ENCODE results near the gene TEX53. TPM values are rescaled to one million over a fixed set of nuclear protein-coding genes. Genes with fewer than 3 reads are reported as not detected.

TEX53 gene
- total RNA-seq, 1 experiment from 2014 or later, result not detected

DNA sequence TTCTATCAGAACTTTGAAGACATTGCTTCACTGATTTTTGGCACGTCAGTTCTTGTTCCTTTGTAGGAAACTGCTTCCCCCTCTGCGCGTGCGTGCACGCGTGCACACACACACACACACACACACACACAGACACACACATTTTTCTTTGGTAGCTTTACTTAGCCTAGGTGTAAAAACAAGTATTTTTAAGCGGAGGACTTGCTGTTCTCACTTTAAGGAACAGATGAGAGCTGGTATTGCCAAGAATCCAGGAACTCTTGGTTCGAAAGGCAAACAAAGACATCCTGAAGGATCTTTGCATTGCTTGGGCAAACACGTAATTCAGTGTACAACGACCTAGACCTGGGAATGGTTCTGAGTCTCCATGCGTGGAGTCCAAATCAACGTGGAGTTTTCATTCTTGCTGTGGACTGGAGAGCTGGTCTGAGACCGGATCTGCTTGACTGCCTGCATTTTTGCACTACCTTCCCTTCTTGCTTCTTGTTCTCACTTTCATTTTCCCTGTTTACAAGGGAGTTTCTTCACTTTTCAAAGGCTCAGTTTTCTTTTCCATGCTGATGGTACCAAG lies 38.3 kb downstream of the TEX53 start:
- DNase-seq (ENCODE audit: low read depth, low spot score), result no peak
- BruUV-seq (replicated peaks), result no TSS peak
- Histone ChIP-seq H3K27me3 (ENCODE audit: insufficient read depth, low read length) (no peaks in the 10 kb centered on the region), H3K9me2 (ENCODE audit: insufficient read depth) (no peaks in the 10 kb centered on the region), H3K4me2 (ENCODE audit: low read length) (no peak overlapping the region), H2AFZ (ENCODE audit: low read depth, low read length, poor library complexity, severe bottlenecking) (no peak overlapping the region), H3K36me3 (ENCODE audit: control insufficient read depth in 1 of 2, insufficient read depth in 2 of 2, low read length in 2 of 2) (no peaks in the 10 kb centered on the region; a peak in 1 of 4 replicates), H3K79me2 (ENCODE audit: insufficient read depth, low read length) (no peaks in the 10 kb centered on the region), H3K9me3 (ENCODE audit: control insufficient read depth in 1 of 2, insufficient read depth in 1 of 2, low read depth in 1 of 2, low read length in 2 of 2) (no peaks in the 10 kb centered on the region), H3K4me3 (replicated peaks in 1 of 2; ENCODE audit: low read depth in 1 of 2, low read length in 2 of 2) (no peak overlapping the region), H4K20me1 (ENCODE audit: insufficient read depth) (no peaks in the 10 kb centered on the region), H3K4me1 (ENCODE audit: control insufficient read depth in 1 of 2, insufficient read depth in 2 of 2, low read length in 2 of 2) (peaks cover 0 to 7% of the 10 kb centered on the region in 2 experiments; a peak in 2 of 4 replicates), H3K9ac (ENCODE audit: low read length) (no peak overlapping the region), H3K27ac (ENCODE audit: low read depth, low read length) (no peak overlapping the region)
- no peak for ATAC-seq
- intact Hi-C loops (cut with micrococcal nuclease), result no loop called here
- RAD21 ChIA-PET (ENCODE audit: low non-redundant PET in 1 of 2, low total read pairs in 2 of 2, uncharacterized antibody in 2 of 2, unreplicated experiment in 2 of 2), result no interaction called here
- TF ChIP-seq, protein P1, sequence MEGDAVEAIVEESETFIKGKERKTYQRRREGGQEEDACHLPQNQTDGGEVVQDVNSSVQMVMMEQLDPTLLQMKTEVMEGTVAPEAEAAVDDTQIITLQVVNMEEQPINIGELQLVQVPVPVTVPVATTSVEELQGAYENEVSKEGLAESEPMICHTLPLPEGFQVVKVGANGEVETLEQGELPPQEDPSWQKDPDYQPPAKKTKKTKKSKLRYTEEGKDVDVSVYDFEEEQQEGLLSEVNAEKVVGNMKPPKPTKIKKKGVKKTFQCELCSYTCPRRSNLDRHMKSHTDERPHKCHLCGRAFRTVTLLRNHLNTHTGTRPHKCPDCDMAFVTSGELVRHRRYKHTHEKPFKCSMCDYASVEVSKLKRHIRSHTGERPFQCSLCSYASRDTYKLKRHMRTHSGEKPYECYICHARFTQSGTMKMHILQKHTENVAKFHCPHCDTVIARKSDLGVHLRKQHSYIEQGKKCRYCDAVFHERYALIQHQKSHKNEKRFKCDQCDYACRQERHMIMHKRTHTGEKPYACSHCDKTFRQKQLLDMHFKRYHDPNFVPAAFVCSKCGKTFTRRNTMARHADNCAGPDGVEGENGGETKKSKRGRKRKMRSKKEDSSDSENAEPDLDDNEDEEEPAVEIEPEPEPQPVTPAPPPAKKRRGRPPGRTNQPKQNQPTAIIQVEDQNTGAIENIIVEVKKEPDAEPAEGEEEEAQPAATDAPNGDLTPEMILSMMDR (IDR thresholded peaks at IDR 0.05 in 2 of 3, conservative IDR thresholded peaks at IDR 0.05 in 1 of 3; ENCODE audit: borderline replicate concordance in 1 of 3, insufficient read depth in 1 of 3, low read depth in 2 of 3, low read length in 2 of 3), result no peak
- POLR2A ChIA-PET, result no interaction called here
- CTCF ChIA-PET, result no interaction called here

DNA sequence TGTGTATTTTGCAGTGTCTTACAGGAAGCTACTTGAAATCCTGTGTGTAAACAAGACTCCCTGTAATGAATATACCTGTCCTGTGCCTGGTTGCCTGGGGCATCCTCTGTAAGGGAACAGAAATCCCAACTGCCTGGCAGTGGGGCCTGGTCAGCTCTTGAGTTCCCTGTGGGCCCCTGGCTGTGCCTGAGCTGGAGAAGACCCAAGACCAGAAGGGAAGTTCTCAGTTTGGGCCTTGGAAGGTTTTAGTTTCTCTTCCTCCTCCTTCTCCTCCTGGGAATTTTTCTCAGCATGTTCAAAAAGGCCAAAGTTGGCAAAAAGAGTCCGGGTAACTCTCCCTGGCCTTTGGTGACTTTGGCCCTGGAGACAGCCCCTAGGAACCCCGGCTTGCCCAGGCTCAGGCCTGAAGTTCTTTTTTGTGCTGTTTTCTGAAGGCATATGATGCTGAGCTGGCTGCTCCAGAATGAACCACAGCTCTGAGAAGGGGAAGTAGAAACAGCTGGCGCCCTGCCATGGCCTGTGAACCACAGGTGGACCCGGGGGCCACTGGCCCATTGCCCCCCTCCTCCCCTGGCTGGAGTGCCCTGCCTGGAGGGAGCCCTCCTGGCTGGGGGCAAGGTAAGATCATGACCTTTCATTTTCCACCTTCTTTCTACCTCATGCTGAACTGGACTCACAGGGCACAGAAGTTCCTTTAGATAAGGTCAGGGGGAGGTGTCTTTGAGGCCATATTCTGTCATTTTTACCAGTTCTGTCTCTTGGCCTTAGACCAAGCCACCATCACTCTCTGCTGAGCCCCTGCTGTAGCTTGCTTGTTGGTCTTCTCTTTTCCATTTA lies 40.7 kb downstream of the TEX53 start:
- Histone ChIP-seq H3K9ac (ENCODE audit: low read length) (no peak overlapping the region), H3K27me3 (ENCODE audit: insufficient read depth, low read length) (no peaks in the 10 kb centered on the region), H3K36me3 (ENCODE audit: control insufficient read depth in 1 of 2, insufficient read depth in 2 of 2, low read length in 2 of 2) (no peaks in the 10 kb centered on the region; a peak in 1 of 4 replicates), H3K4me3 (replicated peaks in 1 of 2; ENCODE audit: low read depth in 1 of 2, low read length in 2 of 2) (no peak overlapping the region), H2AFZ (ENCODE audit: low read depth, low read length, poor library complexity, severe bottlenecking) (no peak overlapping the region), H3K79me2 (ENCODE audit: insufficient read depth, low read length) (peaks cover 8% of the 10 kb centered on the region; the same call in 1 of the 2 replicates), H4K20me1 (ENCODE audit: insufficient read depth) (no peaks in the 10 kb centered on the region), H3K27ac (ENCODE audit: low read depth, low read length) (no peak overlapping the region), H3K4me2 (ENCODE audit: low read length) (no peak overlapping the region), H3K9me2 (ENCODE audit: insufficient read depth) (no peaks in the 10 kb centered on the region), H3K9me3 (ENCODE audit: control insufficient read depth in 1 of 2, insufficient read depth in 1 of 2, low read depth in 1 of 2, low read length in 2 of 2) (no peaks in the 10 kb centered on the region), H3K4me1 (ENCODE audit: control insufficient read depth in 1 of 2, insufficient read depth in 2 of 2, low read length in 2 of 2) (peaks cover 4 to 13% of the 10 kb centered on the region in 2 experiments; a peak in 3 of 4 replicates)
- DNase-seq (ENCODE audit: low read depth, low spot score) (no peak), ATAC-seq (no peak)
- CTCF ChIA-PET, result interaction anchor here (1.6 kb wide), 1 partner anchor 37 kb away, joined by 4 read pairs; no protein-coding TSS in a partner anchor
- no TSS peak for BruUV-seq (replicated peaks)
- POLR2A ChIA-PET, result no interaction called here
- RAD21 ChIA-PET (ENCODE audit: low non-redundant PET in 1 of 2, low total read pairs in 2 of 2, uncharacterized antibody in 2 of 2, unreplicated experiment in 2 of 2), result no interaction called here
- intact Hi-C loops (cut with micrococcal nuclease), result no loop called here
- TF ChIP-seq, protein P2, sequence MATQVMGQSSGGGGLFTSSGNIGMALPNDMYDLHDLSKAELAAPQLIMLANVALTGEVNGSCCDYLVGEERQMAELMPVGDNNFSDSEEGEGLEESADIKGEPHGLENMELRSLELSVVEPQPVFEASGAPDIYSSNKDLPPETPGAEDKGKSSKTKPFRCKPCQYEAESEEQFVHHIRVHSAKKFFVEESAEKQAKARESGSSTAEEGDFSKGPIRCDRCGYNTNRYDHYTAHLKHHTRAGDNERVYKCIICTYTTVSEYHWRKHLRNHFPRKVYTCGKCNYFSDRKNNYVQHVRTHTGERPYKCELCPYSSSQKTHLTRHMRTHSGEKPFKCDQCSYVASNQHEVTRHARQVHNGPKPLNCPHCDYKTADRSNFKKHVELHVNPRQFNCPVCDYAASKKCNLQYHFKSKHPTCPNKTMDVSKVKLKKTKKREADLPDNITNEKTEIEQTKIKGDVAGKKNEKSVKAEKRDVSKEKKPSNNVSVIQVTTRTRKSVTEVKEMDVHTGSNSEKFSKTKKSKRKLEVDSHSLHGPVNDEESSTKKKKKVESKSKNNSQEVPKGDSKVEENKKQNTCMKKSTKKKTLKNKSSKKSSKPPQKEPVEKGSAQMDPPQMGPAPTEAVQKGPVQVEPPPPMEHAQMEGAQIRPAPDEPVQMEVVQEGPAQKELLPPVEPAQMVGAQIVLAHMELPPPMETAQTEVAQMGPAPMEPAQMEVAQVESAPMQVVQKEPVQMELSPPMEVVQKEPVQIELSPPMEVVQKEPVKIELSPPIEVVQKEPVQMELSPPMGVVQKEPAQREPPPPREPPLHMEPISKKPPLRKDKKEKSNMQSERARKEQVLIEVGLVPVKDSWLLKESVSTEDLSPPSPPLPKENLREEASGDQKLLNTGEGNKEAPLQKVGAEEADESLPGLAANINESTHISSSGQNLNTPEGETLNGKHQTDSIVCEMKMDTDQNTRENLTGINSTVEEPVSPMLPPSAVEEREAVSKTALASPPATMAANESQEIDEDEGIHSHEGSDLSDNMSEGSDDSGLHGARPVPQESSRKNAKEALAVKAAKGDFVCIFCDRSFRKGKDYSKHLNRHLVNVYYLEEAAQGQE (IDR thresholded peaks at IDR 0.05; ENCODE audit: low read depth), result no peak
- TF ChIP-seq ZBTB33 (IDR thresholded peaks at IDR 0.05; ENCODE audit: extremely low read depth, insufficient replicate concordance, low read length) (no peak), ZNF274 (IDR thresholded peaks at IDR 0.05; ENCODE audit: low read depth, low read length) (no peak), YY1 (IDR thresholded peaks at IDR 0.05; ENCODE audit: extremely low read depth, insufficient replicate concordance, low read depth, low read length) (no peak), SRF (IDR thresholded peaks at IDR 0.05; ENCODE audit: low read depth) (no peak), EZH2phosphoT487 (IDR thresholded peaks at IDR 0.05; ENCODE audit: borderline replicate concordance) (no peak), RAD21 (IDR thresholded peaks at IDR 0.05; ENCODE audit: low read depth) (no peak), CEBPB (IDR thresholded peaks at IDR 0.05; ENCODE audit: low read depth) (no peak)
